Measurements from ENCODE around the gene KRT74.

Gene KRT74

DNA sequence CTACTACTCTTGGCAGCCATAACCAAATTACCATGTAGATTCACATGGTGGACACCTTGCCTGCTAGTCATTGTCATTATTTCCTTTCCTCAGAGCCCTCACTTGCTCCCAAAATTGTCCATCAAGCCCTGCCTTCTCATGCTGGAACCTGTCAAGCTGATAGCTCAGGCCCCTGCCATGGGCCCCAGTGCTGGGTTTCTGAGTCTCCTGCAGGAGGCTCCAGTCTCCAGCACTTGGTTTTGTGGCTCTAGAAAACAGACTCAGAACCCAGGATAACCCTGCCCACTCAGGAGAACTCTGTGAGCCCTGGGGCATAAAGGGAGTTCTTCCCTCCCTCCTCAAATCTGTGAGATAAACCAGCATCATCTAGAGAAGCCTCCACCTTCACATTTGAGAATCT, 31.5 kb downstream of the KRT74 start:
- Histone ChIP-seq H3K23ac (ENCODE audit: low read length in 2 of 2) (no peak overlapping the region), H3K27me3 (ENCODE audit: control insufficient read depth in 1 of 2, insufficient read depth in 1 of 2, low read length in 2 of 2) (peaks cover 0 to 44% of the 10 kb centered on the region in 2 experiments), H3K27ac (ENCODE audit: low read length, poor library complexity, severe bottlenecking) (no peak overlapping the region), H2BK12ac (ENCODE audit: low read length in 2 of 2) (no peak overlapping the region), H3K9me3 (ENCODE audit: control insufficient read depth, low read length) (no peaks in the 10 kb centered on the region), H2BK120ac (ENCODE audit: low read depth, low read length) (no peak overlapping the region), H3K79me1 (replicated peaks; ENCODE audit: low read length, poor library complexity, severe bottlenecking) (no peaks in the 10 kb centered on the region), H3K4me1 (ENCODE audit: control insufficient read depth, insufficient read depth, low read depth, low read length) (no peaks in the 10 kb centered on the region), H2BK15ac (ENCODE audit: low read depth, poor library complexity, severe bottlenecking) (no peak overlapping the region), H4K91ac (ENCODE audit: low read length) (no peak overlapping the region), H3K9ac (ENCODE audit: low read length) (no peak overlapping the region), H4K8ac (ENCODE audit: low read length) (no peak overlapping the region), H2AK5ac (ENCODE audit: low read length, severe bottlenecking) (no peak overlapping the region), H3K36me3 (ENCODE audit: control insufficient read depth in 1 of 2, insufficient read depth in 2 of 2, low read depth in 1 of 2, low read length in 2 of 2) (no peaks in the 10 kb centered on the region), H3K4ac (ENCODE audit: low read depth in 1 of 2, low read length in 2 of 2) (no peak overlapping the region), H3K4me3 (ENCODE audit: insufficient read depth in 1 of 2, low read depth in 1 of 2, low read length in 2 of 2) (no peak overlapping the region), H3K14ac (ENCODE audit: low read length in 2 of 2) (no peak overlapping the region), H3K18ac (ENCODE audit: low read depth in 1 of 2, low read length in 2 of 2) (no peak overlapping the region), H3K4me2 (ENCODE audit: low read length, poor library complexity, severe bottlenecking) (no peak overlapping the region), H2BK5ac (ENCODE audit: low read depth, low read length, poor library complexity, severe bottlenecking) (no peak overlapping the region), H2AFZ (ENCODE audit: low read depth, low read length) (no peak overlapping the region)
- no peak for DNase-seq

DNA sequence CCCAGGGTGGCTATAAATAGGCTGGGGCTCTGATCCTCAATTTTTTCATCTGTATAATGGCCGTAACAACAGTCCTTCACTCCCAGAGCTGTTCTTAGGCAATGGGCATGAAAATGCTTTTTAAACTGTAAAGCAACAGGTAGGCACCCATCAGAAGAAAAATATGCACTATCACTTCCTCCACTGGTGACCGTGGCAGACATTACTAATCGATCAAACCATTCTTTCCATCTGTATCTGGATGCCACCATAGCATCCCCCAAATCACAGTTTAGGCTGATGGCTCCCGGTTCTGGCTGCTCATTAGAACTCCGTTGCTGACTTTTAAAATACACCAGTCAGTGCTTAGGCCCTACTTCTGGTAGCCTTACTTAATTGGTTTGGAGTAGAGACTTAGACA, 31.9 kb downstream of the KRT74 start:
- Histone ChIP-seq H2BK120ac (ENCODE audit: low read depth, low read length) (no peak overlapping the region), H3K14ac (ENCODE audit: low read length in 2 of 2) (no peak overlapping the region), H2BK12ac (ENCODE audit: low read length in 2 of 2) (no peak overlapping the region), H3K79me1 (replicated peaks; ENCODE audit: low read length, poor library complexity, severe bottlenecking) (no peaks in the 10 kb centered on the region), H4K91ac (ENCODE audit: low read length) (no peak overlapping the region), H2BK5ac (ENCODE audit: low read depth, low read length, poor library complexity, severe bottlenecking) (no peak overlapping the region), H3K27ac (ENCODE audit: low read length, poor library complexity, severe bottlenecking) (no peak overlapping the region), H3K18ac (ENCODE audit: low read depth in 1 of 2, low read length in 2 of 2) (no peak overlapping the region), H3K4me3 (ENCODE audit: insufficient read depth in 1 of 2, low read depth in 1 of 2, low read length in 2 of 2) (no peak overlapping the region), H3K4me2 (ENCODE audit: low read length, poor library complexity, severe bottlenecking) (no peak overlapping the region), H3K4me1 (ENCODE audit: control insufficient read depth, insufficient read depth, low read depth, low read length) (no peaks in the 10 kb centered on the region), H4K8ac (ENCODE audit: low read length) (no peak overlapping the region), H3K9ac (ENCODE audit: low read length) (no peak overlapping the region), H3K27me3 (ENCODE audit: control insufficient read depth in 1 of 2, insufficient read depth in 1 of 2, low read length in 2 of 2) (peaks cover 0 to 43% of the 10 kb centered on the region in 2 experiments), H2AK5ac (ENCODE audit: low read length, severe bottlenecking) (no peak overlapping the region), H3K23ac (ENCODE audit: low read length in 2 of 2) (no peak overlapping the region), H3K9me3 (ENCODE audit: control insufficient read depth, low read length) (no peaks in the 10 kb centered on the region), H3K36me3 (ENCODE audit: control insufficient read depth in 1 of 2, insufficient read depth in 2 of 2, low read depth in 1 of 2, low read length in 2 of 2) (no peaks in the 10 kb centered on the region), H2AFZ (ENCODE audit: low read depth, low read length) (no peak overlapping the region), H2BK15ac (ENCODE audit: low read depth, poor library complexity, severe bottlenecking) (no peak overlapping the region), H3K4ac (ENCODE audit: low read depth in 1 of 2, low read length in 2 of 2) (no peak overlapping the region)
- 88% methylated on average over 3 of the region's 5 CpGs for WGBS
- no peak for DNase-seq

DNA sequence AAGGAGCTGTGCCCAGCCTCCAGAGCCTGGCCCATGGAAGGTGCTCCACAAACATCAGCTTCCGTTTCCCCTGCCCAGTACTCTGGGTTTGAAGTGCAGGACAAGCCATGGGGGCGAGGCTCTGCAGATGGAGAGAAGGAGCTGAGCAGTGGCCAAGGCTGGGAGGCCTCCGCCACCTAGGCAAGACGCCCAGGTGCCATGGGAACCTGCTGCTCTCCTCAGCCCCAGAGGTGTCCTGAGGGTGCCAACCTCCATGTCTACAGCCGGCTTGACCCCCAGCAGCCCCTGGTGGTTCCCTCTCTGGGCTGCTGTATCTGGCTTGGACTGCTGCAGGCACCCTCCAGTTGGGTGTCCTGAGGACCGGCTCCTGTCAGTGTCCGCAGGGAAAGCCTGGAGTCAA, 33.1 kb downstream of the KRT74 start:
- Histone ChIP-seq H3K27ac (ENCODE audit: low read length, poor library complexity, severe bottlenecking) (no peak overlapping the region), H3K4me3 (ENCODE audit: insufficient read depth in 1 of 2, low read depth in 1 of 2, low read length in 2 of 2) (no peak overlapping the region), H3K27me3 (ENCODE audit: control insufficient read depth in 1 of 2, insufficient read depth in 1 of 2, low read length in 2 of 2) (peaks cover 0 to 35% of the 10 kb centered on the region in 2 experiments), H2AFZ (ENCODE audit: low read depth, low read length) (no peak overlapping the region), H3K79me1 (replicated peaks; ENCODE audit: low read length, poor library complexity, severe bottlenecking) (no peaks in the 10 kb centered on the region), H3K23ac (ENCODE audit: low read length in 2 of 2) (no peak overlapping the region), H2BK5ac (ENCODE audit: low read depth, low read length, poor library complexity, severe bottlenecking) (no peak overlapping the region), H3K9ac (ENCODE audit: low read length) (no peak overlapping the region), H2AK5ac (ENCODE audit: low read length, severe bottlenecking) (no peak overlapping the region), H3K4me2 (ENCODE audit: low read length, poor library complexity, severe bottlenecking) (no peak overlapping the region), H4K91ac (ENCODE audit: low read length) (peak overlapping the region; percentile 18), H2BK12ac (ENCODE audit: low read length in 2 of 2) (no peak overlapping the region), H2BK15ac (ENCODE audit: low read depth, poor library complexity, severe bottlenecking) (no peak overlapping the region), H3K4me1 (ENCODE audit: control insufficient read depth, insufficient read depth, low read depth, low read length) (no peaks in the 10 kb centered on the region), H4K8ac (ENCODE audit: low read length) (no peak overlapping the region), H2BK120ac (ENCODE audit: low read depth, low read length) (no peak overlapping the region), H3K14ac (ENCODE audit: low read length in 2 of 2) (no peak overlapping the region), H3K18ac (ENCODE audit: low read depth in 1 of 2, low read length in 2 of 2) (no peak overlapping the region), H3K36me3 (ENCODE audit: control insufficient read depth in 1 of 2, insufficient read depth in 2 of 2, low read depth in 1 of 2, low read length in 2 of 2) (no peaks in the 10 kb centered on the region), H3K4ac (ENCODE audit: low read depth in 1 of 2, low read length in 2 of 2) (no peak overlapping the region), H3K9me3 (ENCODE audit: control insufficient read depth, low read length) (no peaks in the 10 kb centered on the region)
- no peak for DNase-seq
- WGBS: 85% methylated on average over 7 of the region's 7 CpGs

DNA sequence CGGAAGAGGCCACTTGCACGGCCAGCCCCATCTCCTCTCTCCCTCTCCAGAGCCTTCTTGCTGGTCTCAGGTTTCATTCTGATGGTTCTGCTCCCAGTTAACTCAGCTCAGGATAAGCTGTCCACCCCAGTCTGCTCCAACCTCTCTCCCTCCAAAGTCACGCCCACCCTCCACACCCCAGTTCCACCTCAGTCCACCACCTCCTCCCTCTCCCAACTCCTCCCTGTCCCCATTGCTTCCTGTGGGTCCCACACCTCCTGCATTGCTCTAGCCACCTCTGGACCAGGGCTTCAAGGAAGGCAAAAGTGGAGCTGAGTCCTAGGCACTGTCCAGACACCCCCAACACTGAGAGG, 33.8 kb downstream of the KRT74 start:
- Histone ChIP-seq H4K91ac (ENCODE audit: low read length) (no peak overlapping the region), H3K4me2 (ENCODE audit: low read length, poor library complexity, severe bottlenecking) (no peak overlapping the region), H3K4me3 (ENCODE audit: insufficient read depth in 1 of 2, low read depth in 1 of 2, low read length in 2 of 2) (no peak overlapping the region), H3K27ac (ENCODE audit: low read length, poor library complexity, severe bottlenecking) (no peak overlapping the region), H3K23ac (ENCODE audit: low read length in 2 of 2) (no peak overlapping the region), H3K4me1 (ENCODE audit: control insufficient read depth, insufficient read depth, low read depth, low read length) (no peaks in the 10 kb centered on the region), H2BK12ac (ENCODE audit: low read length in 2 of 2) (no peak overlapping the region), H2AK5ac (ENCODE audit: low read length, severe bottlenecking) (no peak overlapping the region), H3K9ac (ENCODE audit: low read length) (no peak overlapping the region), H3K14ac (ENCODE audit: low read length in 2 of 2) (no peak overlapping the region), H3K36me3 (ENCODE audit: control insufficient read depth in 1 of 2, insufficient read depth in 2 of 2, low read depth in 1 of 2, low read length in 2 of 2) (no peaks in the 10 kb centered on the region), H2BK5ac (ENCODE audit: low read depth, low read length, poor library complexity, severe bottlenecking) (no peak overlapping the region), H3K18ac (ENCODE audit: low read depth in 1 of 2, low read length in 2 of 2) (no peak overlapping the region), H2BK120ac (ENCODE audit: low read depth, low read length) (no peak overlapping the region), H2BK15ac (ENCODE audit: low read depth, poor library complexity, severe bottlenecking) (no peak overlapping the region), H4K8ac (ENCODE audit: low read length) (no peak overlapping the region), H3K27me3 (ENCODE audit: control insufficient read depth in 1 of 2, insufficient read depth in 1 of 2, low read length in 2 of 2) (peaks cover 0 to 28% of the 10 kb centered on the region in 2 experiments), H3K4ac (ENCODE audit: low read depth in 1 of 2, low read length in 2 of 2) (no peak overlapping the region), H3K79me1 (replicated peaks; ENCODE audit: low read length, poor library complexity, severe bottlenecking) (no peaks in the 10 kb centered on the region), H2AFZ (ENCODE audit: low read depth, low read length) (no peak overlapping the region), H3K9me3 (ENCODE audit: control insufficient read depth, low read length) (no peaks in the 10 kb centered on the region)
- DNase-seq: no peak
- WGBS: 82% methylated on average over 3 of the region's 3 CpGs

Measured in mesenchymal stem cell (in vitro differentiated cells and primary cell).